D341Med (cell line): ENCODE data around the gene FGF5.
"Not testable (repeated sequence)": the region's sequence is repeated elsewhere in the genome, so short reads cannot be mapped to it uniquely, and the experiment has no call there.

ENCODE experiments used
- DNase-seq: peaks from one replicate; pipeline ENCODE4 v3.0.0; 2012; ENCODE audit warnings: low spot score

FGF5 gene

DNA sequence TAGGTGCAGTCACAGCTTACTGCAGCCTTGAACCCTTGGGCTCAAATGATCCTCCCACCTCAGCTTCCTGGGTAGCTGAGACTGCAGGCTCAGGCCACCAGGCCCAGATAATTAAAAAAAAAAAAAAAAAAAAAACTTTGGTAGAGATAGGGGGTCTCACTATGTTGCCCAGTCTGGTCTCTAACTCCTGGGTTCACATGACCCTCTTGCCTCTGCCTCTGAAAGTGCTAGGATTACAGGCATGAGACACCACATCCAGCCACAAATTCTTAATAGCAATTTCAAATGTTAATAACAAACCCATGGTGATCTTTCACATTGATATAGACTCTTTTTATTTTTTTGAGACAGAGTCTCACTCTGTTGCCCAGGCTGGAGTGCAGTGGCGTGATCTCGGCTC lies 12.3 kb upstream of the FGF5 start:
- DNase-seq, result no peak

DNA sequence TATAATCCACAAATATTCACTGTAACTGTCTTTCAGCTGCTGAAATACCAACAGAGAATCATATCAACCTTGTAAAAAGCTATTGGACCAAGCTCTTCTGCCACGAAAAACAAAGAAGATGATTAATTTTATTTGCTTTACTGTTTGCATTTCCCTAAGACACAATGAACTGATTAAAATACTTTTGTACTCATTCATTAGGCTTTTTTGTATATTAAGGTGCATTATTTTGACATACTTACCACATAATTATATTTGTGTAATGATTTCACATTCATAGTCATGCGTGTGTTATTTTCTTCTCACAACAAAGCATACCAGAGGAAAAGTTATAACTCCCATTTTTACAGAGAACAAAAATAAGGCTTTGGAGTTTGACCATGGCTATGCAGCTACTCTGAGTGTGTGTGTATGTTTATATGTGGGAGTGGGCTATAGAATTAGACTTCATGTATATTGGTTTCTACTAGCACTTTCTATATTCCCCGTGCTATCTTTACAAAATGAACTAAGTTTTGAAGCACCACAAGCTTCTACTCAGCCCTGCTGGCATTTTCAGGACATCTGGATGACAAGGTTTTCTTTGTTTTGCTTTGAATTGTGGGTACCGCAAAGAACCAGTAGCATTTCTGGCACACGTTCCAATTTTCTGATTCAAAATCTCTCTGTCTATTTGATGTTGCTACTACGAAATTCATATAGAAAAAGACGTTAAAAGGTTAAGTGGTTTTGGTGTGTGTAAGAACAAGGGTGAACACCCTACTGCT lies 11.0 kb upstream of the FGF5 start:
- no peak for DNase-seq

DNA sequence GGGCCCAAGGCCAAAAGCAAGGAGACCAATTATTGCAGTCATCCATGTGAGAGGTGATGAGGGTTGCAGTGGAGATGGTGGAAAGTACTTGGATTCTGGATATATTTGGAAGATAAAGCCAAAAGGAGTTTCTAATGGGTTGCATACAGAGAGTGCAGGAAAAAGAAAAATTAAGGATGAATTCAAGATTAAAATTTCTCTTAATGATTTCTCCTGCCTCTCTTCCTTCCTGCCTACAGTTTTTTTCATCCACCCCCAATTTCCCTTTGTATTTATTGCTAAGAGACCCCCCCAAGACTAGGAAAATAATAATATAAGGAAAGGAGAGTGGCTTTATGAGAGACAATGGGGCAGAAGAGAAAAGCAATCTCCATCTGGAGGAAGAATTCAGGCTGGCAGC lies 8.6 kb upstream of the FGF5 start:
- no peak for DNase-seq

DNA sequence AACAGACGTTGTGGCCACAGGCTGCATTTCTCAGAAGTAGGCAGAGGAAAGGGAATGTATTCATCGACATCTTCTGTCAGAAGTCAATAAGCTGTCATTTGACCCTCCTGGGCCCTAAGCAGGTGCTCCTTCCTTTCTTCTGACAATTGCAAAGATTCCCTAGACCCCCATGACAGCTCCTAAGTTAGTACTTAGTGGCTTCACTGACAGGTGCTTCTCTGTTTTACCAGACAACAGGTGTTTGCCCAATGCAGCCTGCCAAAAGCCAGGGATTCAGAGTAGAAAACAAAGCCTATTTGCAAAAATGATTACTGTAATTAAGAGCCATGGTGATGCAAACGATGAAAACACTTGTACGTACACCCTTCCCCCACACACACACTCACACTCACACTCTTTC lies 7.5 kb upstream of the FGF5 start:
- DNase-seq, result no peak

DNA sequence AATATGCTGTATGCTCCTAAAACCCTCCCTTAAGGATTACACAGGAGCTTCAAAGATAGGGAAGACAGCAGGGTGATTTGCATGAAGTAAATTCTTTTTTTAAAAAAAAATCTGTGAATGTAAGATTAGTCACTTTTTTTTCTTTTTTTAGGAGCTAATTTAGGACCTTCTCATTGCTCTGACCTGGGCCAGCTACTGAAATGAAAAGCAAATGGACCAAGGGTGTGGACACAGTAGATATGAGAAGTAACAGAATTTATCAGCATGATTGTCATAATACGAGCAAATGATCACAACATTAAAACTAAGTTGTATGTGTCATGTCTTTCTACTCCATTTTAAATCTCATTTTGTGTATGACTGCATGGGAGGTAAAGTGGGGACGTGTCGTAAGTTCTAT lies 6.6 kb upstream of the FGF5 start:
- no peak for DNase-seq

DNA sequence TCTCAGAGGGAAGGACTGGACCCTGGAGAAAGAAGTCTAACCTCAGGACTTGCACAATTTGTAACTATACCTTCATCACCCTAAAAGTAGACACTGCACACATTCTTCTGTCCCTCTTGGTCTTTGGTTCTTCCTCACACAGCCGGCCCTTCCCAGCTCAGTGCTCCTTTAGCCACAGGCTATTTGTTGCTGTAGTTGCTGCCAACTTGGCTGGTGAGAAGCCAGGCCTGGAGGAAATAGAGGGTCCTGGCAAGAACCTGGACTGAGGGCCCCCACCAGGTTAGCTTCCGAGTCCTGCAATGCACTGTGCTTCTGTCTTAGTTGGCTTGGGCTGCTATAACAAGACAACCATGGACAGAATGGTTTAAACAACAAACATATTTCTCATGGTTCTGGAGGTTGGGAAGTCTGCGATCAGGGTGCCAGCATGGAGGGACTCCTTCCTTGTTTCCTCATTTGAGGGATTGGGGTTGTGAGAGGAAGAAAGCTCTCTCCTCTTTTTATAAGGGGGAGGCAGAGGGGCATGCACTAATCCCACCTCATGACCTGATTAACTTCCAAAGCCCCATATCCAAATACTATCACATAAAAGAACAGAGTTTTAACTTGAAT lies 4.4 kb upstream of the FGF5 start:
- no peak for DNase-seq

DNA sequence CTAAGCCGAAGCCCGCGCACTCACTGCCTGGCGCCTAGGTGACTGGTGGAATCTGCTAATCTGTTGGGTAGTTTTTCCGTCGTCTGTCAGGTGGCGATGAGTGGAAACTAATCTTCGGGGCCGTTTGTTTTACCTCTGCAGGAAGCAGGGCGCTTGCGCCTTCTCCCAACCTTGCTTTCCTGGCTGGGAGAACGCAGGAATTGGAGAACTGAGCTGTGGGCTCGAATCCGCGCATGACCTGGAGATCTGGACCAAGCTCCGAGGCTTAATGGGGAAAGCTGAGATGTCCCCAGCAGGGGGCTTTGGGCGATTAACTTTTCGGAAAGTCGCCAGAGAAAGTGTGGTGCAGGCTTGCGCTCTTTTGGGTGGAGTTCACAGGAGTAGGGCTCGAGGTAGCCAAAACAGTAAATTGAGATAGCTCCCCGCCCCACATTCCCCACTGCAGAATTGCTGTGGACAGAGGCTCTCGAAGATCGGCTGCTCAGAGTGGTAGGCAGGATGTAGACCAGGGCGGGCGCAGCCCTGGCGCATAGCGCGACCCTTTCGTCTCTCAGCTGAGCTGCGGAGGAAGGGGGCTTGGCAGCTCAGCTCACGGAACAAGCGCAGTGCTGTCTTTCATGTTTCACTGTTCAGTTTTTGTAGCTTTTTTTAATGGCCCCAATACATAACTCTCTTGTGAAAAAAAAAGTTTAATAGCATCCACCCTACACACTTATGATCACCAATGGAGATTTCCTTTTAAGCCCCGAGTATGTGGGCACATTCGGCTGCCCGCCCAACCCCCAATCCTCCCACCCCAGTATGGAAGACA lies 2.7 kb upstream of the FGF5 start:
- no peak for DNase-seq

DNA sequence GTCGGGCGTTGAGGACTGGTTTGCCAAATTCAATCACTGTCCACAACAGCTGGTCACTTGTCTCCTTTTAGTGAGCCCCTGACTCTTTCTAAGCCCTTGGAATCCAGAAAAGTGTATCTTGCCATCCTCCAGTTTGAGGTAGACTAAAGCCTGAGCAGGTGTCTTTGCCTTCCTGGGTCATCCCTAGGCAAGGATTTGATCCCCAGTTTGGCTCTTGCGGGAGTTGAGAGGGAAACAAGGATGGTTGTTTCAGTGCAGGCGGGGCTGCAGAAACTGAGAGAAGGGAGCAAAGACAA lies 2.2 kb upstream of the FGF5 start:
- DNase-seq, result no peak

DNA sequence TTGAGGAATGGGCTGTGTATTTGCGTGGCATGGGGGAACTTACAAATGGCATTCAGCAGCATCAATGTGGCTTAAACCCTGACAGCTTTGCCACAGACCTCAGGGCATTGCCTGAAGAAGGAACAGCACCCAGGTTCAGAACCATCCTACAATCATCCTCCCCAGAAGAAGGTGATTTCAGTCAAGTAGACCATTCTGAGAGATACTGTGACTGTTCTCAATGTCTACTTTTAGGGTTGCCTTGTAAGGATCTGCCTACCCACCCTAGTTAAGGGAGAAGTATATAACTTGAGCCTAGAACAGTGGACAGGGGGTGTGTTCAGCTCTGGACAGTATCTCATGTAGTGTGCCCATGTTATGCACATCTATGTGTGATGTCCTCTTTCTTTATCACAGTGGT lies 1.6 kb upstream of the FGF5 start:
- DNase-seq, result no peak

DNA sequence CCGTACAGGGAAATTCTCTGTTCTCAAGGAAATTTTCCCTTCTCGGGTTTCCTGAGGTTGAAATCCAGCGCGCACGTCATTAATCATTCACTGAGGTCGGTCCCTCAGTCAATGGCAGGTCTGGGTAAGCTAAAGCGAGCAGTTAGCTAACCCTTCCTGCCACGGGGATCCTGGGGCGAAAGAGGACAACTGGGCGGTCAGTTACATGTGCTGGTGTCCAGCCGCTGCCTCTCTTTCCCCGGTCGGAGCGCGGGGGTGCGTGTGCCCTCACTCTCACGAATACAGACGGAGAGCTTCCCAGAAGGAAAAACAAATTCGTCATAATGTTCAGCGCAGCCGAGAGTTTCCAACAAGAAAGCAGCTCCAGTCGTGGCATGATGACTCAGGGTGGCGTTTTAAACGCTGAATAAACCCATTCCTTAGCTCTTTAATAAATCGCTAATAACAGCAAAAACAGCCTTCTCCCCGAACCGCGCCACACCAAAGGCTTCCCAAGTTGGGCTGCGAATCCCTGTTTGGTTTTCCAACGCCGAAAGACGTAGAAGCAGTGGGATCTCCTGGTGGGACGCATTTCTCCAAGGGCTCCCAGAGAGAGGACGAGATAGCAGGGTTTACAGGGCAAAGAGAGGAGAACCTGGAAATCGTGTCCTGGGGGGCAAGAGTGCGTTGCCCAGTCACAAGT lies 752 bp upstream of the FGF5 start:
- peak; percentile 33 for DNase-seq

DNA sequence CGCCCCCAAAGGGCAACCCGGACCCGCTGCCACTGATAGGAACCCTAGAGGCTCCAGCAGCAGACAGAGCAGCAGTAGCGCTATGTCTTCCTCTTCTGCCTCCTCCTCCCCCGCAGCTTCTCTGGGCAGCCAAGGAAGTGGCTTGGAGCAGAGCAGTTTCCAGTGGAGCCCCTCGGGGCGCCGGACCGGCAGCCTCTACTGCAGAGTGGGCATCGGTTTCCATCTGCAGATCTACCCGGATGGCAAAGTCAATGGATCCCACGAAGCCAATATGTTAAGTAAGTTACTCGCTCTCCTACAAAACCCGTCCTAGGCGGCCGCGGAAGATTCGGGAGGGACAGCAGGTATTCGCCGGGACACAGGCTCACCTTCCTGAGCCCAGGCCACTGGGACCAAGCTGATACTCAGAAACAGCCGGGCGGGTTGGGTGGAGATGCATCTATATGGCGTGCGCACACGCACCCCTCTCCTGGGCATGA lies 477 bp downstream of the FGF5 start:
- peak; percentile 30 for DNase-seq

DNA sequence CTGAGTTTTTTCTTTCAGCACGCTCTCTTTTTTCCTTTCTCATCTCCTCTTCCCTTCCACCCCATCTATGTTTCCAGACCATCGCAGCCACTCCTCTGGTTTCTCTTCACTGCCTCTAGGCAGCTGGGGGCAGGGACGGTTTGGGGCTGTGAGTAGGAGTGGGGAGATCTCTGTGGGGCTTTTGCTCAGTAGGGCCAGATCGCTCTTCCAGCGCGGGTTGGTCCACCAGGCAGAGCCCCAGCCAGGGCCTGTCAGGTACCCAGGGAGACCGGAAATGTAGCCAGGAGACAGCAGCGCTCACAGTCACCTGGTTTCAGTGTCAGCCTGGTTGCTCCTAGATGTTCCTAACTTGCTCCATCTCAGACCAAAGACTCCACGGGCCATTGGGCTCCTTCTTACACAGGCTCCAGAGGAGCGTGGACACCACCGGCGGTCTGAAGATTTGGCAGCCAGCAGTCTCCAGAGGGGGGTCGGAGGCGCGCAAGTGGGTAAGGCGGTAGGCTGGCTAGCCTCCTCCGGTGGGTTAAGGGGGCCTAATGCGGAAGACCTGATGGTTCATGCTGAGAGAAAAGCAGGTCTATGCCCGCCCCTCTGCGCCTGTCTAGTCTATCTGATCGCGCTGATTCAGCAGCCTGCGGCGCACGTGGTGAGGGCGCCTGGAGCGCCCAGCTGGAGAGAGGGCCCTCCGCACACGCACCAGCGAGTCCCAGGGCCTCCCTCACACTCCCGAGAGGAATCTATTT lies 1.8 kb downstream of the FGF5 start:
- DNase-seq, result no peak

DNA sequence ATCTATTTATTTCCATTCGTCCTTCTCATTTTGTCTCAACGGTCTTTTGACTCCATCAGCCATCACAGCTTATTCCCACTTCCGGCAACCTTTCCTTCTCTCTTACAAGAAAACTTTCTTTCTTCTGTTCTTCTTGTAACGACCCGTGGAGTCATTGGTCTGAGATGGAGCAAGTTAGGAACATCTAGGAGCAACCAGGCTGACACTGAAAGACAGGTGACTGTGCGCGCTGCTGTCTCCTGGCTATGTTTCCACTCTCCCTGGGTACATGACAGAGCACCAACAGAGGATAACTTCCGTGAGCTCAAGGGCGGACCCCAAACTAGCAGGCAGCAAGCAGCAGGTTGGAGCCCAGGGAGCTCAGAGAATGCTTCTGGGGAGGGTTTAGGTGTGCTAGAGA lies 2.5 kb downstream of the FGF5 start:
- DNase-seq, result no peak

DNA sequence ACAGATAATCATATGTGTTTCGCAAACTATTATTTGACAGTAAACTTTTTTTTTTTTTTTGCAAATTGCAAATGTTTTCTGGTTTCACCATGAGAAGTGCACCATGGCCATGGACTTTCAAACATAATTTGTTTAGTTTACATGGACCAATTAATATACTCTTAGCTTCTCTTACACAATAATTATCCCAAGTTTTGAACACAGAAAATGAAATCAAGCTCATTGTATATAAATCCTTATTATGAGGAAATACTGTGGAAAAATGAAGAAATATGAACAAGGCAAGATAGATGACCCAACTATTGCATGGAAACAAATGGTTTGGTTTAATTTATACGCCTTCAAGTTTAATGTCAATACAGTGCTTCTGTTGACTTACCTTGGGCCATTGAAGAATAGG lies 3.9 kb downstream of the FGF5 start:
- no peak for DNase-seq

DNA sequence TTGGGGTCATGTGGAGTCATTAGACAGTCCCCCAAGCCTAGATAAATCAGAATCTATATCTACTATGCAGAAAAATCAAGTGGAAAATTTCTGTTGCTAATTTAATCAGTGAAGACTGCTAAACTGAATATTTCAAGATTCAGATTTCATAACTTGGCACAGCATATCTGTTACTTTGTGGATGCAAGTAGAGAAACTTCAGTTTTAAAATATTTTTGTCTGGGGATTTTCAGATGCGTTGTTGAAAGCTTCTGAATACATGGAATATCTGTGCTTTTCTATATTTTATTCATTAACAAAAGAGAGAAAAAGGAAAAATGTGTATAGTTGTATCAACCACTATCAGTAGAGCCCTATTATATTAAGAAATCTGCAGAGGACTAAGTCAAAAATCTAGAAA lies 4.4 kb downstream of the FGF5 start:
- DNase-seq, result no peak

DNA sequence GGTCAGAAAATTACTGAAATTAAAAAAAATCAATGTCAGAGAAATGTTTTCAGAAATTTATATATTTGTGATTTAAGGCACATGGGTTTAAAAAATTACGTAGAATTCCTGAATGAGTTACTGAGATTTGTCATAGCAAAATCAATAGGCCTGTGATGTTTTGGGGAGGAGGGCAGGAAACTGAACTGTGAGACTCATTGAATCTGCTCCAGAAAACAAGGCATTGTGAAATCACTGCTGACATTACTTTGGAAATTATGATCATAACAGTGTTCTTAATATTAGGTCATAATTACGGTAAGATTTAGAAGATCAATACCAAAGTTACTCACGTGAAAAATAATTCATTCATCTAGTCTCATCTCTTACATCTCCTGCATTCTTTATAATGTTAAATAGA lies 5.3 kb downstream of the FGF5 start:
- DNase-seq, result no peak

DNA sequence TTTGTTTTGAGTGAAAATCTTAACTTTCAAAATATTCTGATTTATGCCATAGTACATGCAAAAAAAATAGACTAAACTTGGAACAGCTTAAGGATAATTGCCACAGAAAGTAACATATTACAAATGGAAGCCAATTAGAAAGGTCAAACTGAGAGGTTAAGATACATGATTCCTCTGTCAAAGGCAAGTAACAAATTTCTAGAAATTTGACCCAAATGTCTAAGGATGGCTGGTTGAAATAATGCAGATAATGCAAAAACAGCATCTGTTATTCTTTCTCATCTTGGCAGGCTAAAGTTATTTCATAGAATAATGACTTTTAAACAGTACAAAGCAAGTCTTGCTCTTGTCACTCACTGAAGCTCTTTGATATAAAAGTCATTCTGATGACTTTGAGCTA lies 10.5 kb downstream of the FGF5 start:
- no peak for DNase-seq

DNA sequence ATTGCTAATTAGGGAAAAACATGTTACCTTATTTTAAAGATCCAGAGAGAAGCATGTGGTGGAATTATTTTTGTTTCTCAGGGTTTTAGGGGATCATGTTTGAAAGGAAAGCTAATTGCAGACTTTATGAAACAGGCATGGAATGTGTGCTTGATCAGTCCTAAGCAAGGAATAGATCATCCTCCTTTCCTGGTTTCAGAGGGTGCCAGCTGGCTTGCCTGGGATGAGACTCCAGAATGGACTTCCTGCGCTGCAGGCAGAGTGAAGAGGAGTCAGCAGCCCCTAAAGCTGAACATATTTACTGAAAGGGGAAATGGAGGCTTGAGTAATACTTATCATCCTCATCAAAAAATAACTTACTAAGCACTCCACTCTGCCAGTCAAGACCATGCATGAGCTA lies 13.3 kb downstream of the FGF5 start:
- no peak for DNase-seq

DNA sequence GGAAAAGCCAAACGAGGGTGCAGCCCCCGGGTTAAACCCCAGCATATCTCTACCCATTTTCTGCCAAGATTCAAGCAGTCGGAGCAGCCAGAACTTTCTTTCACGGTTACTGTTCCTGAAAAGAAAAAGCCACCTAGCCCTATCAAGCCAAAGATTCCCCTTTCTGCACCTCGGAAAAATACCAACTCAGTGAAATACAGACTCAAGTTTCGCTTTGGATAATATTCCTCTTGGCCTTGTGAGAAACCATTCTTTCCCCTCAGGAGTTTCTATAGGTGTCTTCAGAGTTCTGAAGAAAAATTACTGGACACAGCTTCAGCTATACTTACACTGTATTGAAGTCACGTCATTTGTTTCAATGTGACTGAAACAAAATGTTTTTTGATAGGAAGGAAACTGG lies 20.0 kb downstream of the FGF5 start:
- DNase-seq, result no peak

DNA sequence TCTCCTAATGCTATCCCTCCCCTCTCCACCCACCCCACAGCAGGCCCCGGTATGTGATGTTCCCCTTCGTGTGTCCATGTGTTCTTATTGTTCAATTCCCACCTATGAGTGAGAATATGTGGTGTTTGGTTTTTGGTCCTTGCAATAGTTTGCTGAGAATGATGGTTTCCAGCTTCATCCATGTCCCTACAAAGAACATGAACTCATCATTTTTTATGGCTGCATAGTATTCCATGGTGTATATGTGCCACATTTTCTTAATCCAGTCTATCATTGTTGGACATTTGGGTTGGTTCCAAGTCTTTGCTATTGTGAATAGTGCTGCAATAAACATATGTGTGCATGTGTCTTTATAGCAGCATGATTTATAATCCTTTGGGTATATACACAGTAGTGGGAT lies 24.2 kb downstream of the FGF5 start:
- not testable (repeated sequence) for DNase-seq

DNA sequence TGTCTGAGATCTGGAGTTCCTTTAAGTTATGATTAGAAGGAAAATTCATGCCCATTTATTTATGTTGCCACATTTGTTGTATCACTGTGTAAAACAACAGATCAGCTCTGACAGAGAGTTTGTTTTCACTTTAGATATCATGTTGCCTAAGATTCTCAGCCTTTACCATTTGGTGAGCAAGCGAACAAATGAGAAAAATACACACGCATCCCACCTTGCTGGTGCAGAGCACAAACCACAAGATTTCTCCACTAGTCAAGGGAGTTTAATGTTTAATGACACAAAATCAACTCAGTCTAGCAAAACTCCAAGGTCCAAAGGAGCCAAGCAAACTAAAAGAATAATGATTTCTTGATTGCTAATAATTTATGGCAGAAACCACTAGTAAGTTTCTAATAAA lies 27.7 kb downstream of the FGF5 start:
- DNase-seq, result no peak

DNA sequence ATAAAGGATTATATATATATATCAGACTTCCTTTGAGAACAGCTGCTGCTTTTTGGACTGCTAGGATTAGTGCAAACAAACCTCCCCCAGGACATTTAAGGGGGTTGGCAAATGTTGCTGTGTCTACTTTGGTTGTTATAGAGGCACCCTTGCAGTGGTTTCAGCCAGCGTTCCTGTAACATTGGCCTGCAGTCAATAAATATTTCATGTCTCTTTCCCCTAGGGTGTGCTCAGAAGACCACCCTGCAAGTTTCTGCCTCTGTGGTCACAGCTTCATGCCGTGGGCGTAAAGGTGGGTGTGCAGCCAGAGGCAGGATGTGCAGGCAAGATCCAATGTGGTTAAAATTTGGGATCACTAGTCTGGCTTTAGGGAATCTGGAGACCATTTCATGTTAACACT lies 28.9 kb downstream of the FGF5 start:
- DNase-seq, result no peak
